GM12878 (cell line): ENCODE measurements around the gene PNPO. TPM values are rescaled to one million over a fixed set of nuclear protein-coding genes. Genes with fewer than 3 reads are reported as not detected.

Experiments used
- ATAC-seq: fragments of 200-7000 bp; cut with Tn5 transposase; 3 replicates; pipeline ENCODE4 v1.9.1; 2020; ENCODE audit warnings: mild to moderate bottlenecking, moderate library complexity
- BruUV-seq: library from RNA; stranded (reverse); fragments of 400-500 nt; replicated peaks from 2 replicates; lab custom pipeline; 2021; lab: Mats Ljungman, UMichigan
- CTCF ChIA-PET: fragments of 300-600 bp; sonication (Branson Sonifier 250); formaldehyde crosslinking; extraction: SDS; loops from one replicate; lab custom pipeline; 2021; ENCODE audit warnings: inconsistent platforms; lab: Yijun Ruan, JAX
- POLR2A ChIA-PET: fragments of 350-600 bp; formaldehyde crosslinking; extraction: SDS; loops from one replicate; lab custom pipeline; 2021; ENCODE audit warnings: inconsistent platforms; lab: Charles Lee
- RAD21 ChIA-PET: fragments of 300-600 bp; sonication (Branson Sonifier 250); formaldehyde crosslinking; loops from one replicate; lab custom pipeline; 2023; ENCODE audit warnings: antibody characterized with exemption; ENCODE audit not compliant: unreplicated experiment; lab: Charles Lee
- SMC1A ChIA-PET: fragments of 300-600 bp; sonication (Branson Sonifier 250); formaldehyde crosslinking; loops from one replicate; lab custom pipeline; 2023; ENCODE audit not compliant: unreplicated experiment, uncharacterized antibody; lab: Charles Lee
- DNase-seq: peaks from one replicate; pipeline ENCODE4 v3.0.0-alpha.2; 2011; ENCODE audit warnings: low read depth, low spot score
- FAIRE-seq: peaks from 3 replicates; lab custom pipeline; 2011; peaks lifted over from hg19 to GRCh38; lab: Jason Lieb, UNC
- H2AFZ ChIP-seq: 2 replicates; pipeline ENCODE4 v1.6.0; 2011; ENCODE audit warnings: low read depth, low read length, control low read depth; ENCODE audit not compliant: control insufficient read depth
- H3K27ac ChIP-seq: 2 replicates; pipeline ENCODE4 v1.5.1; 2011; ENCODE audit warnings: control low read depth; ENCODE audit not compliant: control insufficient read depth, insufficient read depth
- H3K27me3 ChIP-seq, 2 experiments: replicated peaks in 1 of 2; 2 replicates each; pipeline versions ENCODE4 v1.6.0 to v1.6.1; 2011; ENCODE audit warnings: low read length in 1 of 2; ENCODE audit not compliant: control insufficient read depth in 2 of 2, insufficient read depth in 2 of 2
- H3K36me3 ChIP-seq, 2 experiments: 2 replicates each; pipeline ENCODE4 v1.5.1; 2011; ENCODE audit warnings: low read length in 1 of 2; ENCODE audit not compliant: control insufficient read depth in 2 of 2, insufficient read depth in 2 of 2
- H3K4me1 ChIP-seq: 2 replicates; pipeline ENCODE4 v1.6.1; 2011; ENCODE audit warnings: mild to moderate bottlenecking, low read length, moderate library complexity, mixed read lengths; ENCODE audit not compliant: control insufficient read depth, insufficient read depth
- H3K4me2 ChIP-seq: 2 replicates; pipeline ENCODE4 v1.6.0; 2011; ENCODE audit warnings: control low read depth; ENCODE audit not compliant: control insufficient read depth, insufficient read depth
- H3K4me3 ChIP-seq: fragments of 200-600 bp; sonication (generic); 2 replicates; pipeline ENCODE4 v1.5.1; 2016
- H3K79me2 ChIP-seq: 2 replicates; pipeline ENCODE4 v1.6.0; 2011; ENCODE audit warnings: low read length; ENCODE audit not compliant: control insufficient read depth, insufficient read depth
- H3K9ac ChIP-seq: 2 replicates; pipeline ENCODE4 v1.8.0; 2011; ENCODE audit warnings: low read length, control low read depth, mixed read lengths; ENCODE audit not compliant: control insufficient read depth, insufficient read depth
- H3K9me3 ChIP-seq: replicated peaks from 3 replicates; pipeline ENCODE4 v1.5.1; 2011; ENCODE audit warnings: mild to moderate bottlenecking, low read length; ENCODE audit not compliant: control insufficient read depth, insufficient read depth
- H4K20me1 ChIP-seq: 2 replicates; pipeline ENCODE4 v1.6.0; 2011; ENCODE audit not compliant: control insufficient read depth, insufficient read depth
- BRCA1 ChIP-seq: IDR thresholded peaks from 2 replicates; pipeline ENCODE4 v1.6.1; 2011; ENCODE audit warnings: low read depth, low read length, improper control_type of control experiment
- WGBS: methylation state at CpG from one replicate; pipeline ENCODE4 v1.1.6; 2016; ENCODE audit warnings: low lambda C conversion rate; ENCODE audit not compliant: insufficient replicate concordance, insufficient coverage; ENCODE audit errors: missing lambda C conversion rate; 5-methylcytosine and 5-hydroxymethylcytosine counted together
- in situ Hi-C: fragments of 300-500 bp; cut with MboI; formaldehyde crosslinking; loops from 9 replicates; pipeline ENCODE4 v1.14.3; 2018; ENCODE audit warnings: mixed read lengths
- intact Hi-C: fragments of 100-400 bp; cut with micrococcal nuclease; formaldehyde crosslinking; loops from one replicate; pipeline ENCODE4 v1.14.2; 2022; ENCODE audit not compliant: unreplicated experiment
- polyA plus RNA-seq, 11 experiments: library from polyadenylated mRNA; depleted of rRNA in 4 of 11; unstranded in 6 of 11; stranded (reverse) in 5 of 11; fragments of >200 nt; fragmentation: Nextera tagmentation in 4 of 11; fragmentation: Illumina TruSeq in 1 of 11; extraction: Ambion mirVana in 4 of 11; extraction: Trizol in 1 of 11; gene quantifications; 1 replicate in 1 of 11; 2 replicates in 10 of 11; pipeline versions ENCODE4 v1.2.1 to v1.2.3, GENCODE V29; 2011 to 2016; ENCODE audit warnings: inconsistent platforms in 2 of 11, missing spikeins in 2 of 11, low read depth in 1 of 11
- total RNA-seq, 4 experiments: library from RNA; depleted of rRNA in 3 of 4; stranded (reverse); fragments of >200 nt in 3 of 4; fragmentation: Illumina TruSeq in 1 of 4; extraction: Trizol in 1 of 4; gene quantifications; 2 replicates each; pipeline versions ENCODE4 v1.2.1 to v1.2.3, GENCODE V29; 2013 to 2021
- TF ChIP-seq, protein P1 (sequence below), 3 experiments: IDR thresholded peaks in 2 of 3; conservative IDR thresholded peaks in 1 of 3; 2 replicates each; pipeline ENCODE4 v1.5.1; 2011; ENCODE audit warnings: low read depth in 3 of 3, low read length in 3 of 3, mild to moderate bottlenecking in 3 of 3, control low read depth in 2 of 3, moderate library complexity in 2 of 3, inconsistent platforms in 1 of 3, mixed read lengths in 1 of 3; ENCODE audit not compliant: control insufficient read depth in 2 of 3, insufficient read depth in 1 of 3; ENCODE audit errors: extremely low read depth in 1 of 3

The PNPO gene
- total and polyA plus RNA-seq, 10 of the 15 experiments (the other 5 are each of a cell fraction or from before 2014, with no cell fraction given) = 13.9 to 52.6 (median 37.3) TPM

DNA sequence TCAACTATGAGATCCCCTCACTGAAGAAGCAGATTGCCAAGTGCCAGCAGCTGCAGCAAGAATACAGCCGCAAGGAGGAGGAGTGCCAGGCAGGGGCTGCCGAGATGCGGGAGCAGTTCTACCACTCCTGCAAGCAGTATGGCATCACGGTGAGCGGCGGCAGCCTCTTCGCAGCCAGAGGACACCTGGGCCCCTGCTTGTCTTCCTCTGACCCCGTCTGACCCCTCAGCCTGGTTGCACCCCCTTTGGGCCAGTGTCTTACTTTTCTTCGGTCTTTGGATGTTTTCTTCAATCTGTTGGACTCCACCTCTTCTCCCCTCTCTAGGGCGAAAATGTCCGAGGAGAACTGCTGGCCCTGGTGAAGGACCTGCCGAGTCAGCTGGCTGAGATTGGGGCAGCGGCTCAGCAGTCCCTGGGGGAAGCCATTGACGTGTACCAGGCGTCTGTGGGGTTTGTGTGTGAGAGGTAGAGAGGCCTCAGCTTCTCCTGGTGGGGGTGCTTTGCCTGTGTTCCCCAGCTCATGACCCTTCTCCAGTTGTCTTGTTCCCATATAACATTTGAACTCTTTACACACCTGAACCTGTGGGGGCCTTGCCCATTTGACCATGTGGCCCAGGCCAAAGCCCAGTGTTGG is 33.9 kb downstream of the PNPO start:
- WGBS = 91% methylated on average over 15 of the region's 15 CpGs
- no peak overlapping the region for H3K4me2 ChIP-seq
- H3K9ac ChIP-seq = no peak overlapping the region
- RAD21 ChIA-PET = interaction anchor here (2.1 to 4.5 kb wide), 2 partner anchors 25 to 42 kb away, joined by 19 to 30 read pairs; no protein-coding TSS in a partner anchor
- TSS peak; percentile 38 for BruUV-seq
- peaks cover 18 to 38% of the 10 kb centered on the region in 2 experiments for H3K36me3 ChIP-seq
- H2AFZ ChIP-seq = no peak overlapping the region
- ATAC-seq (no peak), DNase-seq (no peak), FAIRE-seq (no peak)
- H3K27ac ChIP-seq = no peak overlapping the region
- H4K20me1 ChIP-seq = no peaks in the 10 kb centered on the region
- no peaks in the 10 kb centered on the region for H3K9me3 ChIP-seq
- CTCF ChIA-PET = interaction anchor here (1.3 to 14.3 kb wide), 7 partner anchors 25 to 133 kb away, joined by 3 to 463 read pairs (median 4); partner anchors contain the start of genes NFE2L1 and PNPO
- in situ Hi-C loops = no loop called here
- peaks cover 11% of the 10 kb centered on the region for H3K4me1 ChIP-seq
- peaks cover 20% of the 10 kb centered on the region for H3K79me2 ChIP-seq
- intact Hi-C loops = no loop called here
- H3K27me3 ChIP-seq = no peaks in the 10 kb centered on the region
- SMC1A ChIA-PET = interaction anchor here (0.7 to 17.2 kb wide), 5 partner anchors 27 to 133 kb away, joined by 3 to 332 read pairs (median 3); no protein-coding TSS in a partner anchor
- TF ChIP-seq BRCA1 = no peak
- TF ChIP-seq, protein P1, sequence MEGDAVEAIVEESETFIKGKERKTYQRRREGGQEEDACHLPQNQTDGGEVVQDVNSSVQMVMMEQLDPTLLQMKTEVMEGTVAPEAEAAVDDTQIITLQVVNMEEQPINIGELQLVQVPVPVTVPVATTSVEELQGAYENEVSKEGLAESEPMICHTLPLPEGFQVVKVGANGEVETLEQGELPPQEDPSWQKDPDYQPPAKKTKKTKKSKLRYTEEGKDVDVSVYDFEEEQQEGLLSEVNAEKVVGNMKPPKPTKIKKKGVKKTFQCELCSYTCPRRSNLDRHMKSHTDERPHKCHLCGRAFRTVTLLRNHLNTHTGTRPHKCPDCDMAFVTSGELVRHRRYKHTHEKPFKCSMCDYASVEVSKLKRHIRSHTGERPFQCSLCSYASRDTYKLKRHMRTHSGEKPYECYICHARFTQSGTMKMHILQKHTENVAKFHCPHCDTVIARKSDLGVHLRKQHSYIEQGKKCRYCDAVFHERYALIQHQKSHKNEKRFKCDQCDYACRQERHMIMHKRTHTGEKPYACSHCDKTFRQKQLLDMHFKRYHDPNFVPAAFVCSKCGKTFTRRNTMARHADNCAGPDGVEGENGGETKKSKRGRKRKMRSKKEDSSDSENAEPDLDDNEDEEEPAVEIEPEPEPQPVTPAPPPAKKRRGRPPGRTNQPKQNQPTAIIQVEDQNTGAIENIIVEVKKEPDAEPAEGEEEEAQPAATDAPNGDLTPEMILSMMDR (IDR thresholded peaks at IDR 0.05 in 2 of 3, conservative IDR thresholded peaks at IDR 0.05 in 1 of 3; ENCODE audit: control insufficient read depth in 2 of 3, extremely low read depth in 1 of 3, insufficient read depth in 1 of 3, low read depth in 3 of 3, low read length in 3 of 3) = 0 out of 6 replicates have a peak, but pooled peaks of 1 of the 3 experiments have one; percentile 8
- POLR2A ChIA-PET = interaction anchor here (0.6 to 2.0 kb wide), 3 partner anchors 20 to 43 kb away, joined by 3 to 10 read pairs (median 10); no protein-coding TSS in a partner anchor
- no peak overlapping the region for H3K4me3 ChIP-seq
